ENCODE results near the gene CFAP77. TPM values are rescaled to one million over a fixed set of nuclear protein-coding genes. Genes with fewer than 3 reads are reported as not detected.

The CFAP77 gene
- total and polyA plus RNA-seq, 10 of the 15 experiments (the other 5 are each of a cell fraction or from before 2014, with no cell fraction given), result 0.33 TPM; not detected in 9

- no peak overlapping the region for H2AFZ ChIP-seq (ENCODE audit: control insufficient read depth, low read depth, low read length)
- POLR2A ChIA-PET, result no interaction called here
- no peaks in the 10 kb centered on the region for H4K20me1 ChIP-seq (ENCODE audit: control insufficient read depth, insufficient read depth)
- no peak overlapping the region for H3K9ac ChIP-seq (ENCODE audit: control insufficient read depth, insufficient read depth, low read length)
- H3K27ac ChIP-seq (ENCODE audit: control insufficient read depth, insufficient read depth), result no peak overlapping the region
- ATAC-seq (no peak), FAIRE-seq (no peak), DNase-seq (ENCODE audit: low read depth, low spot score) (no peak)
- no TSS peak for BruUV-seq (replicated peaks)
- in situ Hi-C loops (cut with MboI) (no loop called here), intact Hi-C loops (cut with micrococcal nuclease; ENCODE audit: unreplicated experiment) (no loop called here)
- no peak overlapping the region for H3K4me3 ChIP-seq
- TF ChIP-seq TAF1 (IDR thresholded peaks at IDR 0.05; ENCODE audit: borderline replicate concordance, low read depth, low read length), result no peak
- no peak for TF ChIP-seq MTA2 (IDR thresholded peaks at IDR 0.05; ENCODE audit: low read depth)
- no peak for TF ChIP-seq HDAC2 (IDR thresholded peaks at IDR 0.05)
- TF ChIP-seq CHD4 (IDR thresholded peaks at IDR 0.05), result no peak
- TF ChIP-seq STAT3 (IDR thresholded peaks at IDR 0.05; ENCODE audit: low read depth, low read length), result no peak
- no peak overlapping the region for H3K4me2 ChIP-seq (ENCODE audit: control insufficient read depth, insufficient read depth)
- H3K27me3 ChIP-seq (replicated peaks in 1 of 2; ENCODE audit: control insufficient read depth in 2 of 2, insufficient read depth in 2 of 2, low read length in 1 of 2), result peaks cover 0 to 1% of the 10 kb centered on the region in 2 experiments; a peak in 1 of 4 replicates
- CTCF ChIA-PET, result no interaction called here
- 14% methylated on average over 5 of the region's 5 CpGs for WGBS (ENCODE audit: insufficient coverage, insufficient replicate concordance, low lambda C conversion rate, missing lambda C conversion rate)
- no peaks in the 10 kb centered on the region for H3K9me3 ChIP-seq (replicated peaks; ENCODE audit: control insufficient read depth, insufficient read depth, low read length)
- SMC1A ChIA-PET (ENCODE audit: uncharacterized antibody, unreplicated experiment), result no interaction called here
- no peaks in the 10 kb centered on the region for H3K4me1 ChIP-seq (ENCODE audit: control insufficient read depth, insufficient read depth, low read length)
- H3K79me2 ChIP-seq (ENCODE audit: control insufficient read depth, insufficient read depth, low read length), result no peaks in the 10 kb centered on the region
- RAD21 ChIA-PET (ENCODE audit: unreplicated experiment), result no interaction called here
- H3K36me3 ChIP-seq (ENCODE audit: control insufficient read depth in 2 of 2, insufficient read depth in 2 of 2, low read length in 1 of 2), result no peaks in the 10 kb centered on the region
These were observed 110.6 kb downstream of the CFAP77 start for GRCh38 chr9:132520612-132521011.

GRCh38 chr9:132525308-132526023 is 115.5 kb downstream of the CFAP77 start:
- BruUV-seq (replicated peaks), result no TSS peak
- H3K36me3 ChIP-seq (ENCODE audit: control insufficient read depth in 2 of 2, insufficient read depth in 2 of 2, low read length in 1 of 2), result no peaks in the 10 kb centered on the region
- H3K79me2 ChIP-seq (ENCODE audit: control insufficient read depth, insufficient read depth, low read length), result no peaks in the 10 kb centered on the region
- H3K9ac ChIP-seq (ENCODE audit: control insufficient read depth, insufficient read depth, low read length), result no peak overlapping the region
- H3K4me1 ChIP-seq (ENCODE audit: control insufficient read depth, insufficient read depth, low read length), result no peaks in the 10 kb centered on the region
- no peak for DNase-seq (ENCODE audit: low read depth, low spot score)
- H3K27ac ChIP-seq (ENCODE audit: control insufficient read depth, insufficient read depth), result no peak overlapping the region
- intact Hi-C loops (cut with micrococcal nuclease; ENCODE audit: unreplicated experiment), result no loop called here
- 18% methylated on average over 5 of the region's 5 CpGs for WGBS (ENCODE audit: insufficient coverage, insufficient replicate concordance, low lambda C conversion rate, missing lambda C conversion rate)
- in situ Hi-C loops (cut with MboI), result no loop called here
- no peak overlapping the region for H2AFZ ChIP-seq (ENCODE audit: control insufficient read depth, low read depth, low read length)
- ChIA-PET SMC1A (ENCODE audit: uncharacterized antibody, unreplicated experiment) (interaction anchor here (0.8 kb wide), 1 partner anchor 219 kb away, joined by 3 read pairs; no protein-coding TSS in a partner anchor), POLR2A (no interaction called here), CTCF (interaction anchor here (0.6 kb wide), 1 partner anchor 78 kb away, joined by 4 read pairs; no protein-coding TSS in a partner anchor), RAD21 (ENCODE audit: unreplicated experiment) (no interaction called here)
- no peak for ATAC-seq
- H3K4me3 ChIP-seq, result no peak overlapping the region
- no peak overlapping the region for H3K4me2 ChIP-seq (ENCODE audit: control insufficient read depth, insufficient read depth)
- H4K20me1 ChIP-seq (ENCODE audit: control insufficient read depth, insufficient read depth), result no peaks in the 10 kb centered on the region
- H3K27me3 ChIP-seq (replicated peaks in 1 of 2; ENCODE audit: control insufficient read depth in 2 of 2, insufficient read depth in 2 of 2, low read length in 1 of 2), result peaks cover 0 to 1% of the 10 kb centered on the region in 2 experiments; a peak in 1 of 4 replicates
- no peak for FAIRE-seq
- H3K9me3 ChIP-seq (replicated peaks; ENCODE audit: control insufficient read depth, insufficient read depth, low read length), result no peaks in the 10 kb centered on the region
- TF ChIP-seq ZBTB11 (CRISPR knock-in tag; IDR thresholded peaks at IDR 0.05), result no peak
- no peak for TF ChIP-seq RAD51 (IDR thresholded peaks at IDR 0.05)
- TF ChIP-seq CEBPB (IDR thresholded peaks at IDR 0.05; ENCODE audit: borderline replicate concordance in 1 of 2, low read depth in 2 of 2, low read length in 2 of 2), result no peak
- TF ChIP-seq BCL3 (IDR thresholded peaks at IDR 0.05; ENCODE audit: borderline replicate concordance, insufficient read depth, low read depth, low read length, poor library complexity, severe bottlenecking), result no peak
- no peak for TF ChIP-seq TARDBP (IDR thresholded peaks at IDR 0.05; ENCODE audit: borderline replicate concordance)
- TF ChIP-seq YBX1 (IDR thresholded peaks at IDR 0.05), result no peak
- no peak for TF ChIP-seq JUNB (IDR thresholded peaks at IDR 0.05)
- no peak for TF ChIP-seq SIN3A (IDR thresholded peaks at IDR 0.05; ENCODE audit: low read depth, low read length)
